Measurements from ENCODE around the gene KIAA1958. TPM values are rescaled to one million over a fixed set of nuclear protein-coding genes. Genes with fewer than 3 reads are reported as not detected.
A peak's percentile ranks its signal among the peaks of the same experiment; 100 is the strongest.

KIAA1958 gene
- total and polyA plus RNA-seq, 2 experiments from 2014 or later: 9.4 to 41.7 TPM

GRCh38 chr9:112689161-112689740 is 202.6 kb downstream of the KIAA1958 start:
- Mint-ChIP-seq H3K4me1 (no peaks in the 10 kb centered on the region), H3K27me3 (ENCODE audit: insufficient read depth, low read depth, poor library complexity) (peaks cover 3% of the 10 kb centered on the region), H3K4me3 (no peak overlapping the region), H3K9me3 (no peaks in the 10 kb centered on the region), H3K27ac (no peak overlapping the region), H3K36me3 (ENCODE audit: low read depth) (peaks cover 52% of the 10 kb centered on the region)
- Histone ChIP-seq H3K27ac (ENCODE audit: low read depth) (0 out of 2 replicates have a peak overlapping the region, but pooled peaks have one; percentile 9), H4K20me1 (replicated peaks; ENCODE audit: insufficient read depth) (no peaks in the 10 kb centered on the region; the same call in 1 of the 2 replicates), H3K9me2 (ENCODE audit: insufficient read depth) (no peaks in the 10 kb centered on the region), H3K4me2 (no peak overlapping the region), H3K36me3 (ENCODE audit: insufficient read depth) (peaks cover 6% of the 10 kb centered on the region; the same call in 1 of the 2 replicates), H3K79me2 (replicated peaks; ENCODE audit: insufficient read depth) (no peaks in the 10 kb centered on the region), H3K4me3 (no peak overlapping the region), H3F3A (replicated peaks; ENCODE audit: low read depth) (no peaks in the 10 kb centered on the region), H3K27me3 (ENCODE audit: insufficient read depth) (no peaks in the 10 kb centered on the region), H3K4me1 (ENCODE audit: insufficient read depth) (no peaks in the 10 kb centered on the region), H2AFZ (no peak overlapping the region)
- ATAC-seq (no peak), DNase-seq (ENCODE audit: low spot score) (no peak)
- TF ChIP-seq STAT1 (IDR thresholded peaks at IDR 0.05; ENCODE audit: unreplicated experiment): no peak
- TF ChIP-seq, protein P1, sequence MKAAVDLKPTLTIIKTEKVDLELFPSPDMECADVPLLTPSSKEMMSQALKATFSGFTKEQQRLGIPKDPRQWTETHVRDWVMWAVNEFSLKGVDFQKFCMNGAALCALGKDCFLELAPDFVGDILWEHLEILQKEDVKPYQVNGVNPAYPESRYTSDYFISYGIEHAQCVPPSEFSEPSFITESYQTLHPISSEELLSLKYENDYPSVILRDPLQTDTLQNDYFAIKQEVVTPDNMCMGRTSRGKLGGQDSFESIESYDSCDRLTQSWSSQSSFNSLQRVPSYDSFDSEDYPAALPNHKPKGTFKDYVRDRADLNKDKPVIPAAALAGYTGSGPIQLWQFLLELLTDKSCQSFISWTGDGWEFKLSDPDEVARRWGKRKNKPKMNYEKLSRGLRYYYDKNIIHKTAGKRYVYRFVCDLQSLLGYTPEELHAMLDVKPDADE (IDR thresholded peaks at IDR 0.05): no peak
- TF ChIP-seq NANOG (IDR thresholded peaks at IDR 0.05; ENCODE audit: borderline replicate concordance): no peak
- TF ChIP-seq JUNB (IDR thresholded peaks at IDR 0.05; ENCODE audit: unreplicated experiment): no peak
- TF ChIP-seq ZNF114 (CRISPR knock-in tag; IDR thresholded peaks at IDR 0.05): no peak
- TF ChIP-seq CREB1 (CRISPR knock-in tag; IDR thresholded peaks at IDR 0.05; ENCODE audit: low read depth): no peak
- no peak for TF ChIP-seq EZH2phosphoT487 (IDR thresholded peaks at IDR 0.05; ENCODE audit: unreplicated experiment)
- TF ChIP-seq, protein P2, sequence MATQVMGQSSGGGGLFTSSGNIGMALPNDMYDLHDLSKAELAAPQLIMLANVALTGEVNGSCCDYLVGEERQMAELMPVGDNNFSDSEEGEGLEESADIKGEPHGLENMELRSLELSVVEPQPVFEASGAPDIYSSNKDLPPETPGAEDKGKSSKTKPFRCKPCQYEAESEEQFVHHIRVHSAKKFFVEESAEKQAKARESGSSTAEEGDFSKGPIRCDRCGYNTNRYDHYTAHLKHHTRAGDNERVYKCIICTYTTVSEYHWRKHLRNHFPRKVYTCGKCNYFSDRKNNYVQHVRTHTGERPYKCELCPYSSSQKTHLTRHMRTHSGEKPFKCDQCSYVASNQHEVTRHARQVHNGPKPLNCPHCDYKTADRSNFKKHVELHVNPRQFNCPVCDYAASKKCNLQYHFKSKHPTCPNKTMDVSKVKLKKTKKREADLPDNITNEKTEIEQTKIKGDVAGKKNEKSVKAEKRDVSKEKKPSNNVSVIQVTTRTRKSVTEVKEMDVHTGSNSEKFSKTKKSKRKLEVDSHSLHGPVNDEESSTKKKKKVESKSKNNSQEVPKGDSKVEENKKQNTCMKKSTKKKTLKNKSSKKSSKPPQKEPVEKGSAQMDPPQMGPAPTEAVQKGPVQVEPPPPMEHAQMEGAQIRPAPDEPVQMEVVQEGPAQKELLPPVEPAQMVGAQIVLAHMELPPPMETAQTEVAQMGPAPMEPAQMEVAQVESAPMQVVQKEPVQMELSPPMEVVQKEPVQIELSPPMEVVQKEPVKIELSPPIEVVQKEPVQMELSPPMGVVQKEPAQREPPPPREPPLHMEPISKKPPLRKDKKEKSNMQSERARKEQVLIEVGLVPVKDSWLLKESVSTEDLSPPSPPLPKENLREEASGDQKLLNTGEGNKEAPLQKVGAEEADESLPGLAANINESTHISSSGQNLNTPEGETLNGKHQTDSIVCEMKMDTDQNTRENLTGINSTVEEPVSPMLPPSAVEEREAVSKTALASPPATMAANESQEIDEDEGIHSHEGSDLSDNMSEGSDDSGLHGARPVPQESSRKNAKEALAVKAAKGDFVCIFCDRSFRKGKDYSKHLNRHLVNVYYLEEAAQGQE (IDR thresholded peaks at IDR 0.05; ENCODE audit: unreplicated experiment): no peak
- TF ChIP-seq POLR2AphosphoS5 (IDR thresholded peaks at IDR 0.05; ENCODE audit: low read depth): no peak
- TF ChIP-seq, protein P3, sequence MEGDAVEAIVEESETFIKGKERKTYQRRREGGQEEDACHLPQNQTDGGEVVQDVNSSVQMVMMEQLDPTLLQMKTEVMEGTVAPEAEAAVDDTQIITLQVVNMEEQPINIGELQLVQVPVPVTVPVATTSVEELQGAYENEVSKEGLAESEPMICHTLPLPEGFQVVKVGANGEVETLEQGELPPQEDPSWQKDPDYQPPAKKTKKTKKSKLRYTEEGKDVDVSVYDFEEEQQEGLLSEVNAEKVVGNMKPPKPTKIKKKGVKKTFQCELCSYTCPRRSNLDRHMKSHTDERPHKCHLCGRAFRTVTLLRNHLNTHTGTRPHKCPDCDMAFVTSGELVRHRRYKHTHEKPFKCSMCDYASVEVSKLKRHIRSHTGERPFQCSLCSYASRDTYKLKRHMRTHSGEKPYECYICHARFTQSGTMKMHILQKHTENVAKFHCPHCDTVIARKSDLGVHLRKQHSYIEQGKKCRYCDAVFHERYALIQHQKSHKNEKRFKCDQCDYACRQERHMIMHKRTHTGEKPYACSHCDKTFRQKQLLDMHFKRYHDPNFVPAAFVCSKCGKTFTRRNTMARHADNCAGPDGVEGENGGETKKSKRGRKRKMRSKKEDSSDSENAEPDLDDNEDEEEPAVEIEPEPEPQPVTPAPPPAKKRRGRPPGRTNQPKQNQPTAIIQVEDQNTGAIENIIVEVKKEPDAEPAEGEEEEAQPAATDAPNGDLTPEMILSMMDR (conservative IDR thresholded peaks at IDR 0.05; ENCODE audit: low read depth in 2 of 2): no peak
- TF ChIP-seq, protein P4, sequence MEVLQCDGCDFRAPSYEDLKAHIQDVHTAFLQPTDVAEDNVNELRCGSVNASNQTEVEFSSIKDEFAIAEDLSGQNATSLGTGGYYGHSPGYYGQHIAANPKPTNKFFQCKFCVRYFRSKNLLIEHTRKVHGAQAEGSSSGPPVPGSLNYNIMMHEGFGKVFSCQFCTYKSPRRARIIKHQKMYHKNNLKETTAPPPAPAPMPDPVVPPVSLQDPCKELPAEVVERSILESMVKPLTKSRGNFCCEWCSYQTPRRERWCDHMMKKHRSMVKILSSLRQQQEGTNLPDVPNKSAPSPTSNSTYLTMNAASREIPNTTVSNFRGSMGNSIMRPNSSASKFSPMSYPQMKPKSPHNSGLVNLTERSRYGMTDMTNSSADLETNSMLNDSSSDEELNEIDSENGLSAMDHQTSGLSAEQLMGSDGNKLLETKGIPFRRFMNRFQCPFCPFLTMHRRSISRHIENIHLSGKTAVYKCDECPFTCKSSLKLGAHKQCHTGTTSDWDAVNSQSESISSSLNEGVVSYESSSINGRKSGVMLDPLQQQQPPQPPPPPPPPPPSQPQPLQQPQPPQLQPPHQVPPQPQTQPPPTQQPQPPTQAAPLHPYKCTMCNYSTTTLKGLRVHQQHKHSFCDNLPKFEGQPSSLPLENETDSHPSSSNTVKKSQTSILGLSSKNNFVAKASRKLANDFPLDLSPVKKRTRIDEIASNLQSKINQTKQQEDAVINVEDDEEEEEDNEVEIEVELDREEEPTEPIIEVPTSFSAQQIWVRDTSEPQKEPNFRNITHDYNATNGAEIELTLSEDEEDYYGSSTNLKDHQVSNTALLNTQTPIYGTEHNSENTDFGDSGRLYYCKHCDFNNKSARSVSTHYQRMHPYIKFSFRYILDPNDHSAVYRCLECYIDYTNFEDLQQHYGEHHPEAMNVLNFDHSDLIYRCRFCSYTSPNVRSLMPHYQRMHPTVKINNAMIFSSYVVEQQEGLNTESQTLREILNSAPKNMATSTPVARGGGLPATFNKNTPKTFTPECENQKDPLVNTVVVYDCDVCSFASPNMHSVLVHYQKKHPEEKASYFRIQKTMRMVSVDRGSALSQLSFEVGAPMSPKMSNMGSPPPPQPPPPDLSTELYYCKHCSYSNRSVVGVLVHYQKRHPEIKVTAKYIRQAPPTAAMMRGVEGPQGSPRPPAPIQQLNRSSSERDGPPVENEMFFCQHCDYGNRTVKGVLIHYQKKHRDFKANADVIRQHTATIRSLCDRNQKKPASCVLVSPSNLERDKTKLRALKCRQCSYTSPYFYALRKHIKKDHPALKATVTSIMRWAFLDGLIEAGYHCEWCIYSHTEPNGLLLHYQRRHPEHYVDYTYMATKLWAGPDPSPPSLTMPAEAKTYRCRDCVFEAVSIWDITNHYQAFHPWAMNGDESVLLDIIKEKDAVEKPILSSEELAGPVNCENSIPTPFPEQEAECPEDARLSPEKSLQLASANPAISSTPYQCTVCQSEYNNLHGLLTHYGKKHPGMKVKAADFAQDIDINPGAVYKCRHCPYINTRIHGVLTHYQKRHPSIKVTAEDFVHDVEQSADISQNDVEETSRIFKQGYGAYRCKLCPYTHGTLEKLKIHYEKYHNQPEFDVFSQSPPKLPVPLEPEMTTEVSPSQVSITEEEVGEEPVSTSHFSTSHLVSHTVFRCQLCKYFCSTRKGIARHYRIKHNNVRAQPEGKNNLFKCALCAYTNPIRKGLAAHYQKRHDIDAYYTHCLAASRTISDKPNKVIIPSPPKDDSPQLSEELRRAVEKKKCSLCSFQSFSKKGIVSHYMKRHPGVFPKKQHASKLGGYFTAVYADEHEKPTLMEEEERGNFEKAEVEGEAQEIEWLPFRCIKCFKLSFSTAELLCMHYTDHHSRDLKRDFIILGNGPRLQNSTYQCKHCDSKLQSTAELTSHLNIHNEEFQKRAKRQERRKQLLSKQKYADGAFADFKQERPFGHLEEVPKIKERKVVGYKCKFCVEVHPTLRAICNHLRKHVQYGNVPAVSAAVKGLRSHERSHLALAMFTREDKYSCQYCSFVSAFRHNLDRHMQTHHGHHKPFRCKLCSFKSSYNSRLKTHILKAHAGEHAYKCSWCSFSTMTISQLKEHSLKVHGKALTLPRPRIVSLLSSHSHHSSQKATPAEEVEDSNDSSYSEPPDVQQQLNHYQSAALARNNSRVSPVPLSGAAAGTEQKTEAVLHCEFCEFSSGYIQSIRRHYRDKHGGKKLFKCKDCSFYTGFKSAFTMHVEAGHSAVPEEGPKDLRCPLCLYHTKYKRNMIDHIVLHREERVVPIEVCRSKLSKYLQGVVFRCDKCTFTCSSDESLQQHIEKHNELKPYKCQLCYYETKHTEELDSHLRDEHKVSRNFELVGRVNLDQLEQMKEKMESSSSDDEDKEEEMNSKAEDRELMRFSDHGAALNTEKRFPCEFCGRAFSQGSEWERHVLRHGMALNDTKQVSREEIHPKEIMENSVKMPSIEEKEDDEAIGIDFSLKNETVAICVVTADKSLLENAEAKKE (CRISPR knock-in tag; IDR thresholded peaks at IDR 0.05): no peak
- TF ChIP-seq EZH2 (IDR thresholded peaks at IDR 0.05; ENCODE audit: low read depth, unreplicated experiment): no peak
- TF ChIP-seq ZNF331 (CRISPR knock-in tag; IDR thresholded peaks at IDR 0.05; ENCODE audit: low read depth): no peak
